ENCODE data around the gene TBX1.

DNA sequence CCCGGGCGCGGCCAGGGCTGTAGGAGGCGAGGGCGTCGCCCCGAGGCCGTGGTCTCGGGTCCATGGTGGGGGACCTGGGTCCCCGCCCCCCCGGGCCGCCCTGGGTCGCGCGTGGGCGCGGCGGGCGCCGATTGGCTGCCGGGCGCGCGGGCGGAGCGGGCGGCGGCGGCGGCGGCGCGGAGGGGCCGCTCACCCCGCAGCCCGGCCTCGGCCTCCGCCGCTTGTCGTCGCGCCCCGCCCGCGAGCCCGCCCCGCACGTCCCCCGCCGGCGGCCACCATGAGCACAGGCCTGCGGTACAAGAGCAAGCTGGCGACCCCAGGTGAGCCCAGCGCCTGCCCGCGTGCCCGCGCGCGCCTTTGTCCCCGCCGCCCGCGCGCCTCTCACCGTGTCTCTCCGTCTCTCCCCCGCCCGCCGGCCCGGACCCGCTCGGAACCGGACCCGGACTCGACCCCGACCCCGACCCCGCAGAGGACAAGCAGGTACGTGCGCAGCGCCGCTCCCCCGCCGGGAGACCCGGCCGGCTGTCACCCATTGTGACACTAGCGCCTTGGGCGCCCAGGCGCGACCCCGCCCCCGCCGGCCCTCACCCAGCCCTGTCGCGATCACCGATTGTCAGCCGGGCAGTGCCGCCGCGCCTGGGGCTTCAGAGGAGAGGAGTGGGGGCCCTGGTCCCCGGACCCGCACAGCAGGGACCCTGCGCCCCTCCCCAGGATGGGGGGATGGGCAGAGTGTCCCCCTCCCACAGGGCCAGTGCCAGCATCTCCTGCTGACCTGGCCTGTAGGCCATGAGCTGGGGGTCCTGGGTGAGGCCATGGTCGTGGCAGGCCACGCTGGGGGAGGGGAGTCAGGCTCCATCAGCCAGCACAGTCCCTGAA is 46.0 kb upstream of the TBX1 start, which contains the start of gene SEPTIN5:
- TF ChIP-seq, protein P1, sequence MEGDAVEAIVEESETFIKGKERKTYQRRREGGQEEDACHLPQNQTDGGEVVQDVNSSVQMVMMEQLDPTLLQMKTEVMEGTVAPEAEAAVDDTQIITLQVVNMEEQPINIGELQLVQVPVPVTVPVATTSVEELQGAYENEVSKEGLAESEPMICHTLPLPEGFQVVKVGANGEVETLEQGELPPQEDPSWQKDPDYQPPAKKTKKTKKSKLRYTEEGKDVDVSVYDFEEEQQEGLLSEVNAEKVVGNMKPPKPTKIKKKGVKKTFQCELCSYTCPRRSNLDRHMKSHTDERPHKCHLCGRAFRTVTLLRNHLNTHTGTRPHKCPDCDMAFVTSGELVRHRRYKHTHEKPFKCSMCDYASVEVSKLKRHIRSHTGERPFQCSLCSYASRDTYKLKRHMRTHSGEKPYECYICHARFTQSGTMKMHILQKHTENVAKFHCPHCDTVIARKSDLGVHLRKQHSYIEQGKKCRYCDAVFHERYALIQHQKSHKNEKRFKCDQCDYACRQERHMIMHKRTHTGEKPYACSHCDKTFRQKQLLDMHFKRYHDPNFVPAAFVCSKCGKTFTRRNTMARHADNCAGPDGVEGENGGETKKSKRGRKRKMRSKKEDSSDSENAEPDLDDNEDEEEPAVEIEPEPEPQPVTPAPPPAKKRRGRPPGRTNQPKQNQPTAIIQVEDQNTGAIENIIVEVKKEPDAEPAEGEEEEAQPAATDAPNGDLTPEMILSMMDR (IDR thresholded peaks at IDR 0.05; ENCODE audit: insufficient read depth, low read length), result no peak
- TF ChIP-seq POLR2AphosphoS5 (IDR thresholded peaks at IDR 0.05; ENCODE audit: low read depth) (no peak), GABPA (IDR thresholded peaks at IDR 0.05; ENCODE audit: low read depth) (no peak), SPI1 (IDR thresholded peaks at IDR 0.05; ENCODE audit: borderline replicate concordance, low read depth) (no peak)
- TF ChIP-seq, protein P2, sequence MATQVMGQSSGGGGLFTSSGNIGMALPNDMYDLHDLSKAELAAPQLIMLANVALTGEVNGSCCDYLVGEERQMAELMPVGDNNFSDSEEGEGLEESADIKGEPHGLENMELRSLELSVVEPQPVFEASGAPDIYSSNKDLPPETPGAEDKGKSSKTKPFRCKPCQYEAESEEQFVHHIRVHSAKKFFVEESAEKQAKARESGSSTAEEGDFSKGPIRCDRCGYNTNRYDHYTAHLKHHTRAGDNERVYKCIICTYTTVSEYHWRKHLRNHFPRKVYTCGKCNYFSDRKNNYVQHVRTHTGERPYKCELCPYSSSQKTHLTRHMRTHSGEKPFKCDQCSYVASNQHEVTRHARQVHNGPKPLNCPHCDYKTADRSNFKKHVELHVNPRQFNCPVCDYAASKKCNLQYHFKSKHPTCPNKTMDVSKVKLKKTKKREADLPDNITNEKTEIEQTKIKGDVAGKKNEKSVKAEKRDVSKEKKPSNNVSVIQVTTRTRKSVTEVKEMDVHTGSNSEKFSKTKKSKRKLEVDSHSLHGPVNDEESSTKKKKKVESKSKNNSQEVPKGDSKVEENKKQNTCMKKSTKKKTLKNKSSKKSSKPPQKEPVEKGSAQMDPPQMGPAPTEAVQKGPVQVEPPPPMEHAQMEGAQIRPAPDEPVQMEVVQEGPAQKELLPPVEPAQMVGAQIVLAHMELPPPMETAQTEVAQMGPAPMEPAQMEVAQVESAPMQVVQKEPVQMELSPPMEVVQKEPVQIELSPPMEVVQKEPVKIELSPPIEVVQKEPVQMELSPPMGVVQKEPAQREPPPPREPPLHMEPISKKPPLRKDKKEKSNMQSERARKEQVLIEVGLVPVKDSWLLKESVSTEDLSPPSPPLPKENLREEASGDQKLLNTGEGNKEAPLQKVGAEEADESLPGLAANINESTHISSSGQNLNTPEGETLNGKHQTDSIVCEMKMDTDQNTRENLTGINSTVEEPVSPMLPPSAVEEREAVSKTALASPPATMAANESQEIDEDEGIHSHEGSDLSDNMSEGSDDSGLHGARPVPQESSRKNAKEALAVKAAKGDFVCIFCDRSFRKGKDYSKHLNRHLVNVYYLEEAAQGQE (IDR thresholded peaks at IDR 0.05; ENCODE audit: insufficient replicate concordance, low read depth), result no peak

Data from HL-60 (cell line).